ENCODE data around the gene AUTS2.

DNA sequence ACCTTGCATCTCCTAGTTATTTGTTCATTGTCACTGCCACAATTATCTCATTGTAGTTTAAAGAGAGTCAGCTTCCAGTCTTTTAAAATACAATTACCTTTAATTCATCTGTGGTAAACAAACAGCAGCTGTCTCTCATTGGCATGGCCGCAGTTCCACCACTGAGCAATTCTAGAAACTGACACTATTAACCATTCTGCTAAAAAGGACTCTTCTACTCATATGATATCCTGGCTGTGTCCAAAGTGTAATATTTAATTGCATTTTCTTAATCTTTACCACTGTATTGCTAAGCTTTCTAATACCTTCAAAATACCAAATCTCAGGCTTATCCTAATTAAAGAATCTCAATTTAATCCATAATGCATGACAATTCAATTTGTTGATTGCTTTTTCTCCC lies 639.0 kb downstream of the AUTS2 start:
- TF ChIP-seq CTCF (IDR thresholded peaks at IDR 0.05) (no peak), POLR2A (IDR thresholded peaks at IDR 0.05) (no peak)

Measured in thyroid gland (tissue), 4 donors.